ENCODE results near the gene GNAS-AS1. TPM values are rescaled to one million over a fixed set of nuclear protein-coding genes. Genes with fewer than 3 reads are reported as not detected.

The GNAS-AS1 gene
- total and polyA plus RNA-seq, 10 of the 15 experiments (the other 5 are each of a cell fraction or from before 2014, with no cell fraction given): 0.06 to 2.7 (median 1.2) TPM

GRCh38 chr20:58803533-58803932 is 47.2 kb downstream of the GNAS-AS1 start:
- in situ Hi-C loops (cut with MboI): no loop called here
- WGBS (ENCODE audit: insufficient coverage, insufficient replicate concordance, low lambda C conversion rate, missing lambda C conversion rate): 43% methylated on average over 18 of the region's 18 CpGs
- no peak for FAIRE-seq
- H3K9me3 ChIP-seq (replicated peaks; ENCODE audit: control insufficient read depth, insufficient read depth, low read length): no peaks in the 10 kb centered on the region
- H3K27me3 ChIP-seq (replicated peaks in 1 of 2; ENCODE audit: control insufficient read depth in 2 of 2, insufficient read depth in 2 of 2, low read length in 1 of 2): peaks cover 0 to 3% of the 10 kb centered on the region in 2 experiments; a peak in 2 of 4 replicates
- H3K9ac ChIP-seq (ENCODE audit: control insufficient read depth, insufficient read depth, low read length): no peak overlapping the region
- ChIA-PET RAD21 (ENCODE audit: unreplicated experiment) (no interaction called here), POLR2A (no interaction called here), SMC1A (ENCODE audit: uncharacterized antibody, unreplicated experiment) (no interaction called here), CTCF (no interaction called here)
- no peaks in the 10 kb centered on the region for H3K4me1 ChIP-seq (ENCODE audit: control insufficient read depth, insufficient read depth, low read length)
- no peak overlapping the region for H3K4me3 ChIP-seq
- no peak overlapping the region for H2AFZ ChIP-seq (ENCODE audit: control insufficient read depth, low read depth, low read length)
- no peaks in the 10 kb centered on the region for H4K20me1 ChIP-seq (ENCODE audit: control insufficient read depth, insufficient read depth)
- intact Hi-C loops (cut with micrococcal nuclease; ENCODE audit: unreplicated experiment): no loop called here
- H3K36me3 ChIP-seq (ENCODE audit: control insufficient read depth in 2 of 2, insufficient read depth in 2 of 2, low read length in 1 of 2): no peaks in the 10 kb centered on the region
- no peak for ATAC-seq
- no peaks in the 10 kb centered on the region for H3K79me2 ChIP-seq (ENCODE audit: control insufficient read depth, insufficient read depth, low read length)
- DNase-seq (ENCODE audit: low read depth, low spot score): no peak
- TF ChIP-seq BACH1 (IDR thresholded peaks at IDR 0.05; ENCODE audit: borderline replicate concordance) (no peak), STAT3 (IDR thresholded peaks at IDR 0.05; ENCODE audit: low read depth, low read length) (no peak), NKRF (conservative IDR thresholded peaks at IDR 0.05) (no peak), BCL11A (IDR thresholded peaks at IDR 0.05; ENCODE audit: low read depth, low read length) (no peak), PAX5 (IDR thresholded peaks at IDR 0.05; ENCODE audit: borderline replicate concordance, low read depth, low read length) (no peak), ZBTB11 (CRISPR knock-in tag; IDR thresholded peaks at IDR 0.05) (no peak)
- BruUV-seq (replicated peaks): no TSS peak
- H3K4me2 ChIP-seq (ENCODE audit: control insufficient read depth, insufficient read depth): no peak overlapping the region
- no peak overlapping the region for H3K27ac ChIP-seq (ENCODE audit: control insufficient read depth, insufficient read depth)
